ENCODE measurements around the gene MACIR.

Gene MACIR

GRCh38 chr5:103247118-103247517, 11.4 kb upstream of the MACIR start:
- no peak for DNase-seq

- no peak for DNase-seq
Observed at GRCh38 chr5:103249068-103249467, 9.5 kb upstream of the MACIR start.

- DNase-seq = no peak
Observed at GRCh38 chr5:103254921-103255320, 3.6 kb upstream of the MACIR start.

GRCh38 chr5:103255691-103256090, 2.9 kb upstream of the MACIR start:
- no peak for DNase-seq

GRCh38 chr5:103256178-103256577, 2.4 kb upstream of the MACIR start:
- DNase-seq = no peak

GRCh38 chr5:103258957-103259704, 568 bp downstream of the MACIR start:
- DNase-seq = peak; percentile 42

GRCh38 chr5:103259705-103260355, 1.3 kb downstream of the MACIR start:
- DNase-seq = no peak

GRCh38 chr5:103260951-103261350, 2.4 kb downstream of the MACIR start:
- DNase-seq = no peak

- no peak for DNase-seq
Observed at GRCh38 chr5:103262422-103262871, 3.9 kb downstream of the MACIR start.

- DNase-seq = no peak
Observed at GRCh38 chr5:103263054-103263453, 4.5 kb downstream of the MACIR start.

- DNase-seq = no peak
Observed at GRCh38 chr5:103264508-103264907, 5.9 kb downstream of the MACIR start.

GRCh38 chr5:103270581-103270980, 12.0 kb downstream of the MACIR start:
- DNase-seq = no peak

GRCh38 chr5:103271570-103272289, 13.2 kb downstream of the MACIR start:
- no peak for DNase-seq

- no peak for DNase-seq
Observed at GRCh38 chr5:103272377-103272776, 13.8 kb downstream of the MACIR start.

- DNase-seq = no peak
Observed at GRCh38 chr5:103273952-103274351, 15.4 kb downstream of the MACIR start.

GRCh38 chr5:103275851-103276250, 17.3 kb downstream of the MACIR start:
- DNase-seq = no peak

- DNase-seq = no peak
Observed at GRCh38 chr5:103280967-103281366, 22.4 kb downstream of the MACIR start.

GRCh38 chr5:103283120-103283519, 24.6 kb downstream of the MACIR start:
- DNase-seq = no peak

- DNase-seq = no peak
Observed at GRCh38 chr5:103283869-103284268, 25.3 kb downstream of the MACIR start.

GRCh38 chr5:103286622-103287021, 28.1 kb downstream of the MACIR start:
- DNase-seq = no peak

- DNase-seq = no peak
Observed at GRCh38 chr5:103289024-103289423, 30.5 kb downstream of the MACIR start.

GRCh38 chr5:103290846-103291245, 32.3 kb downstream of the MACIR start:
- DNase-seq = no peak

GRCh38 chr5:103291606-103292005, 33.0 kb downstream of the MACIR start:
- DNase-seq = no peak

- DNase-seq = no peak
Observed at GRCh38 chr5:103293099-103293498, 34.5 kb downstream of the MACIR start.

Measured in T1000 (cell line).